CD4-positive, alpha-beta T cell (primary cell): ENCODE results near the gene SAE1. TPM values are rescaled to one million over a fixed set of nuclear protein-coding genes. Genes with fewer than 3 reads are reported as not detected.

Experiments used
- ATAC-seq: fragments of 200-7000 bp; cut with Tn5 transposase; one replicate; pipeline ENCODE4 v1.10.0; 2022; ENCODE audit warnings: mild to moderate bottlenecking; ENCODE audit not compliant: poor library complexity
- CTCF ChIA-PET: fragments of 350-600 bp; sonication (Branson Sonifier 250); formaldehyde crosslinking; loops from one replicate; lab custom pipeline; 2021; ENCODE audit warnings: antibody characterized with exemption, inconsistent platforms; lab: Charles Lee
- POLR2A ChIA-PET: fragments of 350-600 bp; sonication (Branson Sonifier 250); formaldehyde crosslinking; loops from one replicate; lab custom pipeline; 2021; ENCODE audit warnings: antibody characterized with exemption, inconsistent platforms; lab: Charles Lee
- DNase-seq, 14 experiments: peaks; one replicate each; pipeline ENCODE4 v3.0.0-alpha.2; 2013 to 2020; ENCODE audit warnings: mixed read lengths in 2 of 14
- H3K27ac ChIP-seq, 2 donors: one replicate each; pipeline versions ENCODE4 v1.5.1 to v1.7.0; 2013; ENCODE audit warnings: low read length in 2 of 2, low read depth in 1 of 2, mild to moderate bottlenecking in 1 of 2
- H3K27me3 ChIP-seq, 2 experiments: 1 replicate in 1 of 2; 2 replicates in 1 of 2; pipeline versions ENCODE4 v1.6.1 to v1.7.0; 2013; ENCODE audit warnings: low read length in 2 of 2, control low read depth in 1 of 2, mild to moderate bottlenecking in 1 of 2, moderate library complexity in 1 of 2; ENCODE audit not compliant: insufficient read depth in 2 of 2, control insufficient read depth in 1 of 2
- H3K36me3 ChIP-seq: one replicate; pipeline ENCODE4 v1.6.1; 2013; ENCODE audit warnings: low read length, control low read depth; ENCODE audit not compliant: insufficient read depth
- H3K4me1 ChIP-seq: one replicate; pipeline ENCODE4 v1.6.1; 2013; ENCODE audit warnings: low read length, control low read depth; ENCODE audit not compliant: insufficient read depth
- H3K4me3 ChIP-seq: one replicate; pipeline ENCODE4 v1.5.1; 2013; ENCODE audit warnings: mild to moderate bottlenecking, low read length, moderate library complexity
- H3K9me3 ChIP-seq, 2 experiments: 1 replicate in 1 of 2; 2 replicates in 1 of 2; pipeline versions ENCODE4 v1.6.1 to v1.7.0; 2013; ENCODE audit warnings: low read length in 2 of 2, mild to moderate bottlenecking in 2 of 2, control low read depth in 1 of 2, moderate library complexity in 1 of 2; ENCODE audit not compliant: control insufficient read depth in 1 of 2, insufficient read depth in 1 of 2
- H3K27ac Mint-ChIP-seq: one replicate; pipeline ENCODE4 v1.8.0; 2020; ENCODE audit warnings: mixed read lengths
- H3K27me3 Mint-ChIP-seq: one replicate; pipeline ENCODE4 v1.8.0; 2021; ENCODE audit warnings: mixed read lengths
- H3K36me3 Mint-ChIP-seq: one replicate; pipeline ENCODE4 v1.8.0; 2021; ENCODE audit warnings: low read depth, mixed read lengths
- H3K4me1 Mint-ChIP-seq: one replicate; pipeline ENCODE4 v1.8.0; 2021; ENCODE audit warnings: low read depth, mixed read lengths
- H3K4me3 Mint-ChIP-seq: one replicate; pipeline ENCODE4 v1.8.0; 2020; ENCODE audit warnings: mild to moderate bottlenecking, mixed read lengths
- H3K9me3 Mint-ChIP-seq: one replicate; pipeline ENCODE4 v1.8.0; 2020; ENCODE audit warnings: mixed read lengths
- CTCF ChIP-seq: fragments of 200-600 bp; IDR thresholded peaks from one replicate; pipeline ENCODE4 v1.8.0; 2022; ENCODE audit warnings: antibody characterized with exemption, mild to moderate bottlenecking
- intact Hi-C, 2 experiments: fragments of 100-400 bp; cut with DNase I in 1 of 2; cut with micrococcal nuclease in 1 of 2; formaldehyde crosslinking; loops; one replicate each; pipeline versions ENCODE4 v1.15.1 to v1.9.0; 2023 to 2025; cut with DNase I, micrococcal nuclease
- total RNA-seq, 174 experiments: library from RNA in 2 of 174; stranded (reverse) in 2 of 174; gene quantifications; one replicate each; pipeline ENCODE4 v1.2.3 and lab custom pipeline; 2021 to 2026

Gene SAE1
- total RNA-seq, 2 experiments from 2014 or later: 29.6 to 30.9 TPM

GRCh38 chr19:47253467-47253881 lies 122.8 kb downstream of the SAE1 start:
- Mint-ChIP-seq H3K4me3 (no peak overlapping the region), H3K27ac (peak overlapping the region; percentile 40), H3K4me1 (peaks cover 24% of the 10 kb centered on the region), H3K27me3 (no peaks in the 10 kb centered on the region), H3K9me3 (no peaks in the 10 kb centered on the region), H3K36me3 (peaks cover 24% of the 10 kb centered on the region)
- Histone ChIP-seq H3K4me1 (peaks cover 21% of the 10 kb centered on the region), H3K27me3 (no peaks in the 10 kb centered on the region), H3K4me3 (no peak overlapping the region), H3K36me3 (peaks cover 5% of the 10 kb centered on the region), H3K27ac (no peak overlapping the region), H3K9me3 (peaks cover 0 to 7% of the 10 kb centered on the region in 2 experiments)
- POLR2A ChIA-PET: interaction anchor here (1.1 to 1.2 kb wide), 2 partner anchors 9 to 27 kb away, joined by 4 to 5 read pairs; no protein-coding TSS in a partner anchor
- CTCF ChIA-PET: interaction anchor here (0.9 to 3.3 kb wide), 2 partner anchors 9 to 123 kb away, joined by 3 to 12 read pairs; partner anchors contain the start of gene SAE1
- intact Hi-C loops: loop anchor here in 1 of 2 experiments (10.0 kb wide), 2 partner anchors 399 to 469 kb away; partner anchors contain the start of genes AP2S1 and SLC1A5
- ATAC-seq (no peak), DNase-seq (no peak)
- no peak for TF ChIP-seq CTCF

GRCh38 chr19:47253970-47254369 lies 123.3 kb downstream of the SAE1 start:
- H3K27ac ChIP-seq: no peak overlapping the region
- no peaks in the 10 kb centered on the region for H3K27me3 Mint-ChIP-seq
- H3K36me3 Mint-ChIP-seq: peaks cover 29% of the 10 kb centered on the region
- H3K9me3 ChIP-seq: peaks cover 0 to 7% of the 10 kb centered on the region in 2 experiments
- DNase-seq: peak in 1 of 14 experiments; percentile 51
- H3K4me3 ChIP-seq: no peak overlapping the region
- peak overlapping the region; percentile 40 for H3K27ac Mint-ChIP-seq
- intact Hi-C loops: loop anchor here in 1 of 2 experiments (10.0 kb wide), 2 partner anchors 399 to 469 kb away; partner anchors contain the start of genes AP2S1 and SLC1A5
- no peaks in the 10 kb centered on the region for H3K9me3 Mint-ChIP-seq
- CTCF ChIA-PET: interaction anchor here (0.9 to 3.3 kb wide), 2 partner anchors 10 to 123 kb away, joined by 3 to 12 read pairs; partner anchors contain the start of gene SAE1
- H3K36me3 ChIP-seq: peaks cover 10% of the 10 kb centered on the region
- H3K4me1 Mint-ChIP-seq: peaks cover 29% of the 10 kb centered on the region
- no peak for ATAC-seq
- no peaks in the 10 kb centered on the region for H3K27me3 ChIP-seq
- H3K4me1 ChIP-seq: peaks cover 26% of the 10 kb centered on the region
- peak overlapping the region; percentile 75 for H3K4me3 Mint-ChIP-seq
- no peak for TF ChIP-seq CTCF
- POLR2A ChIA-PET: interaction anchor here (1.1 to 1.2 kb wide), 2 partner anchors 10 to 28 kb away, joined by 4 to 5 read pairs; no protein-coding TSS in a partner anchor

GRCh38 chr19:47255879-47256692 lies 125.5 kb downstream of the SAE1 start, which contains the start of gene CCDC9:
TSS of gene CCDC9 (plus strand) at chr19:47256525. CDS start at chr19:47258401, 1,876 bp downstream.
- H3K9me3 ChIP-seq: peaks cover 0 to 7% of the 10 kb centered on the region in 2 experiments
- ATAC-seq (no peak), DNase-seq (peak; percentile 78 to 96 (median 87))
- H3K27ac ChIP-seq: peak within 1 kb of the TSS; percentile 69 to 91
- peaks cover 30% of the 10 kb centered on the region for H3K36me3 ChIP-seq
- TF ChIP-seq CTCF: no peak
- peaks cover 48% of the 10 kb centered on the region for H3K36me3 Mint-ChIP-seq
- peaks cover 30% of the 10 kb centered on the region for H3K4me1 ChIP-seq
- peaks cover 39% of the 10 kb centered on the region for H3K4me1 Mint-ChIP-seq
- POLR2A ChIA-PET: interaction anchor here (0.6 to 2.7 kb wide), 23 partner anchors 9 to 344 kb away, joined by 3 to 124 read pairs (median 6); partner anchors contain the start of genes DHX34, INAFM1, MEIS3 and SAE1
- H3K4me3 ChIP-seq: peak within 1 kb of the TSS; percentile 72
- CTCF ChIA-PET: interaction anchor here (0.8 to 2.4 kb wide), 6 partner anchors 8 to 106 kb away, joined by 3 to 17 read pairs (median 6); partner anchors contain the start of gene DHX34
- peak within 1 kb of the TSS; percentile 97 for H3K27ac Mint-ChIP-seq
- no peaks in the 10 kb centered on the region for H3K9me3 Mint-ChIP-seq
- no peaks in the 10 kb centered on the region for H3K27me3 Mint-ChIP-seq
- intact Hi-C loops: loop anchor here (1.0 to 10.0 kb wide), 5 partner anchors 19 to 471 kb away; partner anchors contain the start of genes AP2S1 (in 1 of the 2), ARHGAP35 (in 1 of the 2), BBC3 (in 1 of the 2) and INAFM1 (in 1 of the 2)
- no peaks in the 10 kb centered on the region for H3K27me3 ChIP-seq
- H3K4me3 Mint-ChIP-seq: peak within 1 kb of the TSS; percentile 98
